ENCODE results near the gene WRAP73. TPM values are rescaled to one million over a fixed set of nuclear protein-coding genes. Genes with fewer than 3 reads are reported as not detected.

WRAP73 gene
- total RNA-seq, result 33.2 and 38.6 TPM in 2 replicates

- intact Hi-C loops (cut with micrococcal nuclease), result loop anchor here (1.0 to 10.0 kb wide), 4 partner anchors 25 to 147 kb away; partner anchors contain the start of genes LRRC47 and SMIM1
These were observed at the start of gene WRAP73 for GRCh38 chr1:3649342-3650247. Gene WRAP73 (minus strand): TSS chr1:3650103. CDS start chr1:3649999, 104 bp downstream.

- intact Hi-C loops (cut with micrococcal nuclease), result no loop called here
These were observed 49.7 kb upstream of the WRAP73 start for GRCh38 chr1:3699596-3699995.

GRCh38 chr1:3698660-3699408 is 48.9 kb upstream of the WRAP73 start:
- intact Hi-C loops (cut with micrococcal nuclease), result no loop called here

- intact Hi-C loops (cut with micrococcal nuclease), result no loop called here
These were observed 47.9 kb upstream of the WRAP73 start for GRCh38 chr1:3697810-3698209.

- intact Hi-C loops (cut with micrococcal nuclease), result no loop called here
These were observed 47.2 kb upstream of the WRAP73 start for GRCh38 chr1:3697104-3697503.

- intact Hi-C loops (cut with micrococcal nuclease), result no loop called here
These were observed 46.8 kb upstream of the WRAP73 start for GRCh38 chr1:3696689-3697088.

GRCh38 chr1:3695326-3696217 is 45.7 kb upstream of the WRAP73 start:
- intact Hi-C loops (cut with micrococcal nuclease), result no loop called here

- intact Hi-C loops (cut with micrococcal nuclease), result no loop called here
These were observed 43.4 kb upstream of the WRAP73 start for GRCh38 chr1:3693321-3693720.

GRCh38 chr1:3692598-3692997 is 42.7 kb upstream of the WRAP73 start:
- intact Hi-C loops (cut with micrococcal nuclease), result no loop called here

- intact Hi-C loops (cut with micrococcal nuclease), result no loop called here
These were observed 41.7 kb upstream of the WRAP73 start for GRCh38 chr1:3691421-3692204.

- intact Hi-C loops (cut with micrococcal nuclease), result no loop called here
These were observed 40.6 kb upstream of the WRAP73 start for GRCh38 chr1:3690282-3691065.

GRCh38 chr1:3689138-3689750 is 39.3 kb upstream of the WRAP73 start:
- intact Hi-C loops (cut with micrococcal nuclease), result no loop called here

- intact Hi-C loops (cut with micrococcal nuclease), result no loop called here
These were observed 38.6 kb upstream of the WRAP73 start for GRCh38 chr1:3688356-3689137.

GRCh38 chr1:3687504-3687903 is 37.6 kb upstream of the WRAP73 start:
- intact Hi-C loops (cut with micrococcal nuclease), result no loop called here

- intact Hi-C loops (cut with micrococcal nuclease), result no loop called here
These were observed 36.0 kb upstream of the WRAP73 start for GRCh38 chr1:3685906-3686305.

- intact Hi-C loops (cut with micrococcal nuclease), result no loop called here
These were observed 35.3 kb upstream of the WRAP73 start for GRCh38 chr1:3685222-3685621.

GRCh38 chr1:3683992-3684391 is 34.1 kb upstream of the WRAP73 start:
- intact Hi-C loops (cut with micrococcal nuclease), result no loop called here

- intact Hi-C loops (cut with micrococcal nuclease), result no loop called here
These were observed 33.3 kb upstream of the WRAP73 start for GRCh38 chr1:3683197-3683596.
